HepG2 (cell line): ENCODE measurements around the gene TBC1D22A. TPM values are rescaled to one million over a fixed set of nuclear protein-coding genes. Genes with fewer than 3 reads are reported as not detected.

Source experiments
- ATAC-seq: fragments of 200-7000 bp; cut with Tn5 transposase; 3 replicates; pipeline ENCODE4 v1.9.1; 2020; ENCODE audit warnings: mild to moderate bottlenecking, moderate library complexity
- BruUV-seq: library from RNA; stranded (reverse); fragments of 400-500 nt; replicated peaks from 2 replicates; lab custom pipeline; 2021; lab: Mats Ljungman, UMichigan
- CTCF ChIA-PET: fragments of 300-600 bp; formaldehyde crosslinking; extraction: SDS; loops from one replicate; lab custom pipeline; 2021; ENCODE audit warnings: low total read pairs, inconsistent platforms, low intra/inter-chr PET ratio; lab: Yijun Ruan, JAX
- POLR2A ChIA-PET: fragments of 350-600 bp; sonication (Branson Sonifier 250); formaldehyde crosslinking; loops from one replicate; lab custom pipeline; 2020; ENCODE audit warnings: antibody characterized with exemption, inconsistent platforms; lab: Yijun Ruan, JAX
- DNase-seq: peaks from one replicate; pipeline ENCODE4 v3.0.0-alpha.2; 2015; ENCODE audit warnings: low spot score
- FAIRE-seq: peaks from 3 replicates; lab custom pipeline; 2011; peaks lifted over from hg19 to GRCh38; lab: Jason Lieb, UNC
- H2AFZ ChIP-seq: one replicate; pipeline ENCODE4 v1.6.1; 2011; ENCODE audit warnings: low read length, inconsistent platforms
- H3K27ac ChIP-seq: fragments of 300-600 bp; 3 replicates; pipeline ENCODE4 v1.8.0; 2011; ENCODE audit warnings: mixed run types, mild to moderate bottlenecking, mixed read lengths, low read length, inconsistent platforms; ENCODE audit not compliant: insufficient read depth; ENCODE audit errors: extremely low read length
- H3K27me3 ChIP-seq, 2 experiments: fragments of 200-600 bp in 1 of 2; 2 replicates in 1 of 2; 3 replicates in 1 of 2; pipeline versions ENCODE4 v1.6.0 to v1.8.0; 2011; ENCODE audit warnings: low read length in 2 of 2, mild to moderate bottlenecking in 2 of 2, moderate library complexity in 2 of 2, inconsistent platforms in 1 of 2; ENCODE audit not compliant: insufficient read depth in 2 of 2, control insufficient read depth in 1 of 2
- H3K36me3 ChIP-seq, 2 experiments: fragments of 200-600 bp in 1 of 2; replicated peaks in 1 of 2; 2 replicates in 1 of 2; 3 replicates in 1 of 2; pipeline versions ENCODE4 v1.5.1 to v1.8.0; 2011; ENCODE audit warnings: low read length in 2 of 2, inconsistent platforms in 1 of 2; ENCODE audit not compliant: insufficient read depth in 2 of 2, control insufficient read depth in 1 of 2
- H3K4me1 ChIP-seq: 2 replicates; pipeline ENCODE4 v1.5.1; 2012; ENCODE audit warnings: low read length, inconsistent platforms; ENCODE audit not compliant: insufficient read depth
- H3K4me2 ChIP-seq: 2 replicates; pipeline ENCODE4 v1.6.0; 2011; ENCODE audit warnings: low read depth, low read length, inconsistent platforms
- H3K4me3 ChIP-seq, 3 experiments: fragments of 200-600 bp in 1 of 3; sonication (generic), shearing (Covaris generic) in 1 of 3; replicated peaks in 1 of 3; 2 replicates each; pipeline ENCODE4 v1.5.1; 2011 to 2016; ENCODE audit warnings: low read length in 3 of 3, inconsistent platforms in 2 of 3, low read depth in 2 of 3, mild to moderate bottlenecking in 2 of 3, control low read depth in 1 of 3, mixed read lengths in 1 of 3; ENCODE audit not compliant: insufficient read depth in 1 of 3
- H3K79me2 ChIP-seq: one replicate; pipeline ENCODE4 v1.6.1; 2011; ENCODE audit warnings: low read length, inconsistent platforms; ENCODE audit not compliant: insufficient read depth
- H3K9ac ChIP-seq: 2 replicates; pipeline ENCODE4 v1.6.0; 2011; ENCODE audit warnings: mild to moderate bottlenecking, low read depth, low read length, inconsistent platforms; ENCODE audit not compliant: insufficient read depth
- H3K9me3 ChIP-seq: 2 replicates; pipeline ENCODE4 v1.5.1; 2012; ENCODE audit warnings: mild to moderate bottlenecking, low read length
- H4K20me1 ChIP-seq: 2 replicates; pipeline ENCODE4 v1.6.0; 2011; ENCODE audit warnings: inconsistent platforms, mild to moderate bottlenecking, low read length, moderate library complexity; ENCODE audit not compliant: insufficient read depth
- AGO1 ChIP-seq: fragments of 200-400 bp; formaldehyde crosslinking; IDR thresholded peaks from 2 replicates; pipeline ENCODE4 v1.6.1; 2017; ENCODE audit warnings: mild to moderate bottlenecking, low read depth, low read length, moderate library complexity; ENCODE audit not compliant: poor library complexity, severe bottlenecking
- CBX2 ChIP-seq, 2 experiments: fragments of 200-600 bp in 1 of 2; sonication (generic); formaldehyde crosslinking in 1 of 2; IDR thresholded peaks; 2 replicates each; pipeline versions ENCODE4 v1.7.0 to v1.8.1; 2018 to 2022; ENCODE audit warnings: low read depth in 2 of 2, low read length in 1 of 2, mild to moderate bottlenecking in 1 of 2, missing genetic modification reagents in 1 of 2
- CENPBD1 ChIP-seq: sonication (generic); formaldehyde crosslinking; IDR thresholded peaks from 2 replicates; pipeline ENCODE4 v1.8.0; 2022; ENCODE audit warnings: missing genetic modification reagents, low read depth, mild to moderate bottlenecking, borderline replicate concordance
- FOXK2 ChIP-seq: fragments of 450-650 bp; IDR thresholded peaks from 2 replicates; pipeline ENCODE4 v1.6.1; 2016
- GATAD2A ChIP-seq: IDR thresholded peaks from 2 replicates; pipeline ENCODE4 v1.6.1; 2016
- JUND ChIP-seq: sonication (generic); formaldehyde crosslinking; IDR thresholded peaks from 2 replicates; pipeline ENCODE4 v1.8.0; 2022; ENCODE audit warnings: mild to moderate bottlenecking, missing genetic modification reagents
- MTA3 ChIP-seq: sonication (generic); formaldehyde crosslinking; IDR thresholded peaks from 2 replicates; pipeline ENCODE4 v1.4.0; 2020; ENCODE audit warnings: missing genetic modification reagents
- NR0B2 ChIP-seq: sonication (generic); formaldehyde crosslinking; IDR thresholded peaks from 2 replicates; pipeline ENCODE4 v1.4.0; 2020; ENCODE audit warnings: mild to moderate bottlenecking, missing genetic modification reagents
- POGZ ChIP-seq: sonication (generic); formaldehyde crosslinking; IDR thresholded peaks from 2 replicates; pipeline ENCODE4 v1.4.0; 2020; ENCODE audit warnings: mild to moderate bottlenecking, missing genetic modification reagents
- SRSF9 ChIP-seq: fragments of 200-400 bp; formaldehyde crosslinking; IDR thresholded peaks from 2 replicates; pipeline ENCODE4 v1.6.1; 2018; ENCODE audit warnings: borderline replicate concordance, mild to moderate bottlenecking, low read depth, low read length; ENCODE audit not compliant: insufficient read depth, poor library complexity, severe bottlenecking
- ZFP91 ChIP-seq: sonication (generic); formaldehyde crosslinking; IDR thresholded peaks from 2 replicates; pipeline ENCODE4 v1.9.0; 2022; ENCODE audit warnings: missing genetic modification reagents, mild to moderate bottlenecking, borderline replicate concordance
- ZNF12 ChIP-seq: sonication (generic); formaldehyde crosslinking; IDR thresholded peaks from 2 replicates; pipeline ENCODE4 v1.5.0; 2020; ENCODE audit warnings: missing genetic modification reagents
- ZNF317 ChIP-seq: sonication (generic); formaldehyde crosslinking; IDR thresholded peaks from 2 replicates; pipeline ENCODE4 v1.5.0; 2020; ENCODE audit warnings: mild to moderate bottlenecking, missing genetic modification reagents
- ZNF335 ChIP-seq: sonication (generic); formaldehyde crosslinking; IDR thresholded peaks from 2 replicates; pipeline ENCODE4 v1.4.0; 2020; ENCODE audit warnings: missing genetic modification reagents
- ZNF609 ChIP-seq: sonication (generic); formaldehyde crosslinking; IDR thresholded peaks from 2 replicates; pipeline ENCODE4 v1.4.0; 2020; ENCODE audit warnings: mild to moderate bottlenecking, missing genetic modification reagents, borderline replicate concordance
- ZNF670 ChIP-seq: sonication (generic); formaldehyde crosslinking; IDR thresholded peaks from 2 replicates; pipeline ENCODE4 v1.8.0; 2022; ENCODE audit warnings: mild to moderate bottlenecking, missing genetic modification reagents, borderline replicate concordance
- ZNF792 ChIP-seq: IDR thresholded peaks from 2 replicates; pipeline ENCODE4 v1.6.1; 2016
- WGBS: methylation state at CpG from one replicate; pipeline ENCODE4 v1.1.6; 2017; ENCODE audit warnings: low lambda C conversion rate; 5-methylcytosine and 5-hydroxymethylcytosine counted together
- in situ Hi-C: cut with HindIII; loops from 2 replicates; pipeline ENCODE4 v1.10.0; 2017; ENCODE audit warnings: low pct_unique_long_range_greater_than_20kb; ENCODE audit not compliant: extremely low pct_ligation_motif_present
- intact Hi-C: fragments of 100-400 bp; cut with micrococcal nuclease; formaldehyde crosslinking; loops from one replicate; pipeline ENCODE4 v1.10.0; 2022; ENCODE audit not compliant: unreplicated experiment
- polyA plus RNA-seq, 8 experiments: library from polyadenylated mRNA; depleted of rRNA in 3 of 8; stranded (reverse) in 7 of 8; unstranded in 1 of 8; fragments of >200 nt; fragmentation: Illumina TruSeq in 4 of 8; extraction: Trizol in 4 of 8; gene quantifications; 2 replicates each; pipeline versions ENCODE4 v1.2.1 to v1.2.3, GENCODE V29; 2011 to 2016; ENCODE audit warnings: low read depth in 4 of 8, missing spikeins in 1 of 8, mixed read lengths in 1 of 8; ENCODE audit not compliant: insufficient read depth in 1 of 8
- total RNA-seq, 5 experiments: library from RNA; depleted of rRNA; stranded (reverse); fragments of >200 nt; fragmentation: Illumina TruSeq; extraction: Trizol; gene quantifications; 2 replicates each; pipeline ENCODE4 v1.2.3, GENCODE V29; 2016; ENCODE audit warnings: low read depth in 1 of 5

Gene TBC1D22A
- total and polyA plus RNA-seq, 2 of the 13 experiments (the other 11 are each of a cell fraction or from before 2014, with no cell fraction given): 17.3 to 18.0 TPM

- no peak overlapping the region for H2AFZ ChIP-seq
- no peaks in the 10 kb centered on the region for H3K79me2 ChIP-seq
- ChIA-PET POLR2A (no interaction called here), CTCF (no interaction called here)
- H3K4me3 ChIP-seq: no peak overlapping the region
- no peaks in the 10 kb centered on the region for H3K27me3 ChIP-seq
- 96% methylated on average over 29 of the region's 31 CpGs for WGBS
- no peak overlapping the region for H3K4me2 ChIP-seq
- in situ Hi-C loops (no loop called here), intact Hi-C loops (no loop called here)
- peaks cover 3 to 9% of the 10 kb centered on the region in 2 experiments; a peak in 4 of 5 replicates for H3K36me3 ChIP-seq
- no peak overlapping the region for H3K27ac ChIP-seq
- H3K4me1 ChIP-seq: no peaks in the 10 kb centered on the region
- no peaks in the 10 kb centered on the region for H3K9me3 ChIP-seq
- peaks cover 4% of the 10 kb centered on the region; the same call in 1 of the 2 replicates for H4K20me1 ChIP-seq
- DNase-seq: no peak
- ATAC-seq: no peak
- TF ChIP-seq JUND: no peak
- no peak for TF ChIP-seq ZNF670 (CRISPR knock-in tag)
- no peak for TF ChIP-seq ZNF317 (CRISPR knock-in tag)
- TF ChIP-seq CENPBD1: no peak
- no peak for TF ChIP-seq POGZ
- no peak for TF ChIP-seq SRSF9
- TF ChIP-seq ZNF12 (CRISPR knock-in tag): no peak
- TF ChIP-seq AGO1: no peak
- TF ChIP-seq NR0B2 (CRISPR knock-in tag): no peak
- no peak for TF ChIP-seq ZFP91
- TF ChIP-seq MTA3 (CRISPR knock-in tag): no peak
- no peak for TF ChIP-seq ZNF792 (CRISPR knock-in tag)
- no peak for TF ChIP-seq GATAD2A (CRISPR knock-in tag)
- TF ChIP-seq CBX2 (IDR thresholded peaks at IDR 0.05; ENCODE audit: low read depth, low read length): no peak
- TF ChIP-seq CBX2 (CRISPR knock-in tag; IDR thresholded peaks at IDR 0.05; ENCODE audit: low read depth): no peak
- no peak for TF ChIP-seq FOXK2
- TF ChIP-seq ZNF609 (CRISPR knock-in tag): no peak
- no peak for TF ChIP-seq ZNF335 (CRISPR knock-in tag)
- no TSS peak for BruUV-seq
- H3K9ac ChIP-seq: no peak overlapping the region
- no peak for FAIRE-seq
Measured at GRCh38 chr22:47155131-47155885, 392.9 kb downstream of the TBC1D22A start.
